ENCODE measurements around the gene PLEKHA7.

- no peak for TF ChIP-seq GLIS3 (CRISPR knock-in tag; IDR thresholded peaks at IDR 0.05)
- TF ChIP-seq TSHZ2 (CRISPR knock-in tag; IDR thresholded peaks at IDR 0.05), result no peak
- no peak for TF ChIP-seq TOX (CRISPR knock-in tag; IDR thresholded peaks at IDR 0.05; ENCODE audit: borderline replicate concordance)
Measured at GRCh38 chr11:16793009-16793408, 221.2 kb downstream of the PLEKHA7 start.

Data from SK-N-SH treated with all-trans-retinoic acid at 6 μM for 48 hours (cell line).